ENCODE data around the gene MYO7B. TPM values are rescaled to one million over a fixed set of nuclear protein-coding genes. Genes with fewer than 3 reads are reported as not detected.

MYO7B gene
- polyA plus RNA-seq, 2 of the 4 experiments (the other 2 are of a cell fraction): 0.04 to 0.09 TPM

DNA sequence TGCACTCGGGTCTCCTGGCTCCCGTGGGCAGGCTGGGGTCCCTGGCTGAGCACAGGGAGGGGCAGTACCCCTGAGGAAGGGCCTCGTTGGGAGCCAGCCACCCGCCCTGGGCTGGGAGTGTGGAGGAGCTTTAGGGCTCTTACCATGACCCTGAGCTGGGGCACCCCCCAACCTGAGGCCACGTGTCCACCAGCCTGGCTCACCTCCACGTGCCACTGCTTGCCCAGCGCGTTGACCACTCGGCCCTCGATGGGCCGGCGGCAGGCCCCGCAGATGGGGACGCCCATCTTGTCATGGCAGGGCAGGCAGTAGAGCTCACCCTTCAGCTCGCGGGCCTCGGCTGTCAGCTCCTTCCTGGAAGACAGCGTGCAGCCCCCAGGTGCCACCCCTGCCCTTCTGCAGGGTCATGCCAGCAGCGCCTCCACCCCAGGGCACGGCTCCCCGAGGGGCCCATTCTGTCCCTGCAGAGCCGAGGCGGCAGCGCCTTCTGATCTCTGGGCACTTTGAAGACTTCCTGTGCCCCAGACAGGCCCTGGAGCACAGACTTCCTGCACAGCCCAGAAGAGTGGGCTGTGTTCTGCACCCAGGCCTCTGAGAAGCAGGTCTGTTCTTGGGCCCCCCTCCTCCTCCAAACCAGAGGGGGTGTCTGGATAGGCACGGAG, 106.5 kb downstream of the MYO7B start:
- ATAC-seq (no peak), DNase-seq (ENCODE audit: low read depth in 1 of 2, low spot score in 1 of 2) (no peak), FAIRE-seq (no peak)
- H3K4me1 ChIP-seq: peaks cover 22% of the 10 kb centered on the region
- H3K27ac ChIP-seq: no peak overlapping the region
- WGBS (ENCODE audit: missing lambda C conversion rate): 86% methylated on average over 11 of the region's 25 CpGs
- TF ChIP-seq POLR2A (IDR thresholded peaks at IDR 0.05; ENCODE audit: low read length) (no peak), NR3C1 (IDR thresholded peaks at IDR 0.05) (no peak), CBX8 (IDR thresholded peaks at IDR 0.05) (no peak), ZNF302 (CRISPR knock-in tag; IDR thresholded peaks at IDR 0.05) (no peak), KDM1A (IDR thresholded peaks at IDR 0.05; ENCODE audit: low read depth) (no peak), BHLHE40 (IDR thresholded peaks at IDR 0.05; ENCODE audit: low read depth, low read length) (no peak), TP53 (CRISPR knock-in tag; IDR thresholded peaks at IDR 0.05) (no peak), SREBF2 (IDR thresholded peaks at IDR 0.05) (no peak)
- TF ChIP-seq, protein P1, sequence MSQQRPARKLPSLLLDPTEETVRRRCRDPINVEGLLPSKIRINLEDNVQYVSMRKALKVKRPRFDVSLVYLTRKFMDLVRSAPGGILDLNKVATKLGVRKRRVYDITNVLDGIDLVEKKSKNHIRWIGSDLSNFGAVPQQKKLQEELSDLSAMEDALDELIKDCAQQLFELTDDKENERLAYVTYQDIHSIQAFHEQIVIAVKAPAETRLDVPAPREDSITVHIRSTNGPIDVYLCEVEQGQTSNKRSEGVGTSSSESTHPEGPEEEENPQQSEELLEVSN (IDR thresholded peaks at IDR 0.05; ENCODE audit: borderline replicate concordance, low read depth): no peak
- TF ChIP-seq, protein P2, sequence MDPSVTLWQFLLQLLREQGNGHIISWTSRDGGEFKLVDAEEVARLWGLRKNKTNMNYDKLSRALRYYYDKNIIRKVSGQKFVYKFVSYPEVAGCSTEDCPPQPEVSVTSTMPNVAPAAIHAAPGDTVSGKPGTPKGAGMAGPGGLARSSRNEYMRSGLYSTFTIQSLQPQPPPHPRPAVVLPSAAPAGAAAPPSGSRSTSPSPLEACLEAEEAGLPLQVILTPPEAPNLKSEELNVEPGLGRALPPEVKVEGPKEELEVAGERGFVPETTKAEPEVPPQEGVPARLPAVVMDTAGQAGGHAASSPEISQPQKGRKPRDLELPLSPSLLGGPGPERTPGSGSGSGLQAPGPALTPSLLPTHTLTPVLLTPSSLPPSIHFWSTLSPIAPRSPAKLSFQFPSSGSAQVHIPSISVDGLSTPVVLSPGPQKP (IDR thresholded peaks at IDR 0.05; ENCODE audit: low read depth, low read length): no peak
- no peaks in the 10 kb centered on the region for H3K9me3 ChIP-seq
- no peak overlapping the region for H3K4me3 ChIP-seq
- POLR2A ChIA-PET: no interaction called here
- CTCF ChIA-PET: interaction anchor here (1.1 to 6.4 kb wide), 3 partner anchors 8 to 50 kb away, joined by 4 to 44 read pairs (median 13); no protein-coding TSS in a partner anchor
- no peak overlapping the region for H3K4me2 ChIP-seq

DNA sequence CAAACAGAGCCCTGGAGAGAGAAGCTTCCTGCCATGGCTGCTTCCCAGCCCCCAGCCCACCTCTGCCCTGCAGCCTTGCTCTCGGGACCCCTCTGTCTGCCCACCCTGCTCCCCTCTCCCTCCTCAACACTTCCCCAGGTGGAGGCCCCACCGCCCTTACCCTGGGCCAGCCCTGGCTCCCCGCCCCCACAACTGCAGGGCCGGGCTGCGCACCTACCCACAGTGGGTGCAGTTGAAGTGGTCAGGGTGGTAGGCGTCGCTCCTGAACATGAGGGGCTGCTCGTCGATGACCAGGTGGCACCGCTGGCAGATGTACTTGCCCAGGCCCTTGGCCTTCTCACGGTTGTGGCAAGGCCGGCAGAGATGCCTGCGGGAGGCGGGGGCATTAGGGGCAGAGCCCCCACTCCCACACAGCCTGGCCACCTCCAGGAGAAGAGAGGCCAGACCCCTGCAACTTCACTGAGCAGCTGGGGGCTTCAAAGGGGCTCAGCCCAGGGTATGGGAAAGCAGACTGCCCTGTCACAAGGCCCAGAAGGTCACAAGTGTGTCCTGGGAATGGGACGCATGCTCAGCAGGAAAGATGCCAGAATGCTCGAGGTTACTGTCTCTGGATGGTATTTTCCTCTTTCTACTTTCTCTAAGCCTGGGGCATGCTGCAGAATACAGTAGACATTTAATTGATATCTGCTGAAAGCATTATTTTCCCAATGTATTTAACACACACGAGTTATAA, 107.4 kb downstream of the MYO7B start:
- no peak overlapping the region for H3K27ac ChIP-seq
- FAIRE-seq (no peak), ATAC-seq (no peak), DNase-seq (ENCODE audit: low read depth in 1 of 2, low spot score in 1 of 2) (no peak)
- no peak overlapping the region for H3K4me2 ChIP-seq
- POLR2A ChIA-PET: no interaction called here
- no peak overlapping the region for H3K4me3 ChIP-seq
- H3K4me1 ChIP-seq: peaks cover 19% of the 10 kb centered on the region
- CTCF ChIA-PET: interaction anchor here (3.7 kb wide), 1 partner anchor 10 kb away, joined by 13 read pairs; no protein-coding TSS in a partner anchor
- H3K9me3 ChIP-seq: no peaks in the 10 kb centered on the region
- TF ChIP-seq SREBF2 (IDR thresholded peaks at IDR 0.05) (no peak), CBX8 (IDR thresholded peaks at IDR 0.05) (no peak), HDAC2 (IDR thresholded peaks at IDR 0.05) (no peak), CEBPB (IDR thresholded peaks at IDR 0.05) (no peak), ZC3H11A (IDR thresholded peaks at IDR 0.05) (no peak), SMC3 (IDR thresholded peaks at IDR 0.05) (no peak), POLR2A (IDR thresholded peaks at IDR 0.05; ENCODE audit: low read length) (no peak), NR3C1 (IDR thresholded peaks at IDR 0.05) (no peak), NPAS2 (CRISPR knock-in tag; IDR thresholded peaks at IDR 0.05; ENCODE audit: borderline replicate concordance) (no peak), RCOR1 (IDR thresholded peaks at IDR 0.05; ENCODE audit: low read depth, low read length) (no peak)
- TF ChIP-seq, protein P3, sequence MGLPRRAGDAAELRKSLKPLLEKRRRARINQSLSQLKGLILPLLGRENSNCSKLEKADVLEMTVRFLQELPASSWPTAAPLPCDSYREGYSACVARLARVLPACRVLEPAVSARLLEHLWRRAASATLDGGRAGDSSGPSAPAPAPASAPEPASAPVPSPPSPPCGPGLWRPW (IDR thresholded peaks at IDR 0.05): no peak
- TF ChIP-seq, protein P4, sequence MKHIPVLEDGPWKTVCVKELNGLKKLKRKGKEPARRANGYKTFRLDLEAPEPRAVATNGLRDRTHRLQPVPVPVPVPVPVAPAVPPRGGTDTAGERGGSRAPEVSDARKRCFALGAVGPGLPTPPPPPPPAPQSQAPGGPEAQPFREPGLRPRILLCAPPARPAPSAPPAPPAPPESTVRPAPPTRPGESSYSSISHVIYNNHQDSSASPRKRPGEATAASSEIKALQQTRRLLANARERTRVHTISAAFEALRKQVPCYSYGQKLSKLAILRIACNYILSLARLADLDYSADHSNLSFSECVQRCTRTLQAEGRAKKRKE (CRISPR knock-in tag; IDR thresholded peaks at IDR 0.05; ENCODE audit: low read depth): no peak
- WGBS (ENCODE audit: missing lambda C conversion rate): 63% methylated on average over 4 of the region's 17 CpGs

DNA sequence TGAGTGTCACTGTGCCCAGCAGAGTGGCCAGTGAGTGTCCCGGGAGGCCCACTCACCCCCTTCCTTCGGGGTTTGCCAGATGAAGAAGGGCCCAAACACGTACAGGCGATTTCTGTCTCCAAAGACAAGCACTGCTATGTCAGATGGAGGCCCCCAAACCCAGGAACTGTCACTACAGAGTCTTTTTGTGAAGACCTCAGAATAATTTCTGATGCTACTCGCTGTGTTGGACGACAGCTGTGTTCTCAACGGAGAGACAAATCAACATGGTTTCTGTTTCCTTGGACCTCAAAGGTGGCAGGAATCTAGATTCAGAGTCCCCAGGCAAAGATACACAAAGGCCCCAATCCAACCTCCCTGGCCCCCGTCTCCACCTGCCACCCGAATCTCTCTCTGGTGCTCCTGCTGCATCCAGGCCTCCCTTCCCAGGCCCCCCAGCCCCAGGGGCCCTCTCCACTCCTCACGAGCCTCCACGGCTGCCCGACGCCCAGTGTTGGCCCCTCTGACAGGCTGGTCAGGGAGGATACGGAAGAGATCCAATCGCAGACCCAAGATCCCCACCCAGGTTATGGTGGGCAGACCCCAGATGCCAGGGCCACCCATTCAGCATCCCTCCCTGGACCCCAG, 108.1 kb downstream of the MYO7B start:
- no peak for ATAC-seq
- no peak overlapping the region for H3K4me3 ChIP-seq
- DNase-seq (ENCODE audit: low read depth in 1 of 2, low spot score in 1 of 2): no peak
- POLR2A ChIA-PET: no interaction called here
- no peak for FAIRE-seq
- H3K4me1 ChIP-seq: peaks cover 13% of the 10 kb centered on the region
- 90% methylated on average over 15 of the region's 15 CpGs for WGBS (ENCODE audit: missing lambda C conversion rate)
- CTCF ChIA-PET: interaction anchor here (1.0 to 1.2 kb wide), 2 partner anchors 9 to 92 kb away, joined by 3 to 5 read pairs; no protein-coding TSS in a partner anchor
- H3K27ac ChIP-seq: no peak overlapping the region
- H3K9me3 ChIP-seq: no peaks in the 10 kb centered on the region
- no peak overlapping the region for H3K4me2 ChIP-seq
- TF ChIP-seq CHD4 (IDR thresholded peaks at IDR 0.05; ENCODE audit: borderline replicate concordance): no peak
- no peak for TF ChIP-seq ZSCAN20 (CRISPR knock-in tag; IDR thresholded peaks at IDR 0.05)
- TF ChIP-seq KDM1A (IDR thresholded peaks at IDR 0.05; ENCODE audit: low read depth): no peak
- TF ChIP-seq NR3C1 (IDR thresholded peaks at IDR 0.05): no peak
- TF ChIP-seq, protein P3 (IDR thresholded peaks at IDR 0.05): no peak
- TF ChIP-seq, protein P5, sequence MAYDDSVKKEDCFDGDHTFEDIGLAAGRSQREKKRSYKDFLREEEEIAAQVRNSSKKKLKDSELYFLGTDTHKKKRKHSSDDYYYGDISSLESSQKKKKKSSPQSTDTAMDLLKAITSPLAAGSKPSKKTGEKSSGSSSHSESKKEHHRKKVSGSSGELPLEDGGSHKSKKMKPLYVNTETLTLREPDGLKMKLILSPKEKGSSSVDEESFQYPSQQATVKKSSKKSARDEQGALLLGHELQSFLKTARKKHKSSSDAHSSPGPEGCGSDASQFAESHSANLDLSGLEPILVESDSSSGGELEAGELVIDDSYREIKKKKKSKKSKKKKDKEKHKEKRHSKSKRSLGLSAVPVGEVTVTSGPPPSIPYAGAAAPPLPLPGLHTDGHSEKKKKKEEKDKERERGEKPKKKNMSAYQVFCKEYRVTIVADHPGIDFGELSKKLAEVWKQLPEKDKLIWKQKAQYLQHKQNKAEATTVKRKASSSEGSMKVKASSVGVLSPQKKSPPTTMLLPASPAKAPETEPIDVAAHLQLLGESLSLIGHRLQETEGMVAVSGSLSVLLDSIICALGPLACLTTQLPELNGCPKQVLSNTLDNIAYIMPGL (CRISPR knock-in tag; IDR thresholded peaks at IDR 0.05; ENCODE audit: borderline replicate concordance): no peak
- TF ChIP-seq RNF2 (IDR thresholded peaks at IDR 0.05; ENCODE audit: borderline replicate concordance, low read depth): no peak
- TF ChIP-seq FOSL2 (IDR thresholded peaks at IDR 0.05): no peak
- TF ChIP-seq FOSL2 (CRISPR knock-in tag; IDR thresholded peaks at IDR 0.05): no peak
- TF ChIP-seq, protein P6, sequence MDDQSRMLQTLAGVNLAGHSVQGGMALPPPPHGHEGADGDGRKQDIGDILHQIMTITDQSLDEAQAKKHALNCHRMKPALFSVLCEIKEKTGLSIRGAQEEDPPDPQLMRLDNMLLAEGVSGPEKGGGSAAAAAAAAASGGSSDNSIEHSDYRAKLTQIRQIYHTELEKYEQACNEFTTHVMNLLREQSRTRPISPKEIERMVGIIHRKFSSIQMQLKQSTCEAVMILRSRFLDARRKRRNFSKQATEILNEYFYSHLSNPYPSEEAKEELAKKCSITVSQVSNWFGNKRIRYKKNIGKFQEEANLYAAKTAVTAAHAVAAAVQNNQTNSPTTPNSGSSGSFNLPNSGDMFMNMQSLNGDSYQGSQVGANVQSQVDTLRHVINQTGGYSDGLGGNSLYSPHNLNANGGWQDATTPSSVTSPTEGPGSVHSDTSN (IDR thresholded peaks at IDR 0.05): no peak
- TF ChIP-seq RCOR1 (IDR thresholded peaks at IDR 0.05; ENCODE audit: low read depth, low read length): no peak
- TF ChIP-seq HOXB13 (CRISPR knock-in tag; IDR thresholded peaks at IDR 0.05; ENCODE audit: low read depth): no peak

Data from A549 (cell line).